Activated naive CD8-positive, alpha-beta T cell treated with anti-CD3 and anti-CD28 coated beads, Interleukin-2, amount 10 ng/mL, durations not matched to agents 7 days and 5 days (primary cell): ENCODE data around the gene SLC1A3. TPM values are rescaled to one million over a fixed set of nuclear protein-coding genes. Genes with fewer than 3 reads are reported as not detected.
"Not testable (repeated sequence)": the region's sequence is repeated elsewhere in the genome, so short reads cannot be mapped to it uniquely, and the experiment has no call there.

Experiments used
- ATAC-seq: fragments of 150-1000 bp; cut with Tn5 transposase; one replicate; pipeline ENCODE4 v1.10.0; 2021; ENCODE audit warnings: low read depth, moderate library complexity
- POLR2A ChIA-PET: fragments of 350-600 bp; sonication (Branson Sonifier 250); formaldehyde crosslinking; loops from one replicate; lab custom pipeline; 2021; ENCODE audit warnings: antibody characterized with exemption; lab: Charles Lee
- DNase-seq: peaks from one replicate; pipeline ENCODE4 v3.0.0; 2021
- H3K27ac Mint-ChIP-seq: one replicate; pipeline ENCODE4 v1.8.0; 2022; ENCODE audit warnings: mild to moderate bottlenecking, mixed read lengths
- H3K27me3 Mint-ChIP-seq: one replicate; pipeline ENCODE4 v1.8.0; 2022; ENCODE audit warnings: mild to moderate bottlenecking, moderate library complexity, mixed read lengths
- H3K36me3 Mint-ChIP-seq: one replicate; pipeline ENCODE4 v1.8.0; 2021; ENCODE audit warnings: mild to moderate bottlenecking, mixed read lengths
- H3K4me1 Mint-ChIP-seq: one replicate; pipeline ENCODE4 v1.8.0; 2021; ENCODE audit warnings: mixed read lengths
- H3K4me3 Mint-ChIP-seq: one replicate; pipeline ENCODE4 v1.8.0; 2022; ENCODE audit warnings: mild to moderate bottlenecking, moderate library complexity, mixed read lengths
- H3K9me3 Mint-ChIP-seq: one replicate; pipeline ENCODE4 v1.8.0; 2021; ENCODE audit warnings: mixed read lengths
- total RNA-seq, 2 experiments: library from RNA; stranded (reverse); gene quantifications; one replicate each; pipeline ENCODE4 v1.2.3, GENCODE V29; 2021

The SLC1A3 gene
- total RNA-seq, result 1 to 10 TPM; 1.5 to 1.9 TPM

GRCh38 chr5:36606428-36607113 is at the start of gene SLC1A3:
SLC1A3 (plus strand) TSS chr5:36606606; CDS start chr5:36608424, 1,818 bp downstream.
- DNase-seq, result peak; percentile 36
- Mint-ChIP-seq H3K36me3 (no peaks in the 10 kb centered on the region), H3K27ac (no peak within 1 kb of the TSS), H3K4me3 (peak within 1 kb of the TSS; percentile 78), H3K27me3 (peaks cover 65% of the 10 kb centered on the region), H3K9me3 (no peaks in the 10 kb centered on the region), H3K4me1 (peaks cover 15% of the 10 kb centered on the region)
- POLR2A ChIA-PET, result no interaction called here
- ATAC-seq, result peak; percentile 84

GRCh38 chr5:36558641-36559040 is 47.8 kb upstream of the SLC1A3 start:
- no peaks in the 10 kb centered on the region for H3K9me3 Mint-ChIP-seq
- DNase-seq (no peak), ATAC-seq (no peak)
- H3K27me3 Mint-ChIP-seq, result no peaks in the 10 kb centered on the region
- H3K4me3 Mint-ChIP-seq, result no peak overlapping the region
- H3K27ac Mint-ChIP-seq, result no peak overlapping the region
- H3K4me1 Mint-ChIP-seq, result no peaks in the 10 kb centered on the region
- POLR2A ChIA-PET, result no interaction called here
- H3K36me3 Mint-ChIP-seq, result no peaks in the 10 kb centered on the region

- no peak overlapping the region for H3K27ac Mint-ChIP-seq
- no peaks in the 10 kb centered on the region for H3K36me3 Mint-ChIP-seq
- H3K9me3 Mint-ChIP-seq, result no peaks in the 10 kb centered on the region
- H3K4me1 Mint-ChIP-seq, result no peaks in the 10 kb centered on the region
- no peak overlapping the region for H3K4me3 Mint-ChIP-seq
- POLR2A ChIA-PET, result no interaction called here
- no peaks in the 10 kb centered on the region for H3K27me3 Mint-ChIP-seq
- DNase-seq, result no peak
- no peak for ATAC-seq
These were observed 44.8 kb upstream of the SLC1A3 start for GRCh38 chr5:36561601-36562000.

- ATAC-seq (no peak), DNase-seq (no peak)
- H3K4me1 Mint-ChIP-seq, result no peaks in the 10 kb centered on the region
- no peaks in the 10 kb centered on the region for H3K36me3 Mint-ChIP-seq
- H3K27me3 Mint-ChIP-seq, result peaks cover 4% of the 10 kb centered on the region
- H3K27ac Mint-ChIP-seq, result no peak overlapping the region
- H3K4me3 Mint-ChIP-seq, result no peak overlapping the region
- no peaks in the 10 kb centered on the region for H3K9me3 Mint-ChIP-seq
- POLR2A ChIA-PET, result no interaction called here
These were observed 36.9 kb upstream of the SLC1A3 start for GRCh38 chr5:36569491-36569890.

DNA sequence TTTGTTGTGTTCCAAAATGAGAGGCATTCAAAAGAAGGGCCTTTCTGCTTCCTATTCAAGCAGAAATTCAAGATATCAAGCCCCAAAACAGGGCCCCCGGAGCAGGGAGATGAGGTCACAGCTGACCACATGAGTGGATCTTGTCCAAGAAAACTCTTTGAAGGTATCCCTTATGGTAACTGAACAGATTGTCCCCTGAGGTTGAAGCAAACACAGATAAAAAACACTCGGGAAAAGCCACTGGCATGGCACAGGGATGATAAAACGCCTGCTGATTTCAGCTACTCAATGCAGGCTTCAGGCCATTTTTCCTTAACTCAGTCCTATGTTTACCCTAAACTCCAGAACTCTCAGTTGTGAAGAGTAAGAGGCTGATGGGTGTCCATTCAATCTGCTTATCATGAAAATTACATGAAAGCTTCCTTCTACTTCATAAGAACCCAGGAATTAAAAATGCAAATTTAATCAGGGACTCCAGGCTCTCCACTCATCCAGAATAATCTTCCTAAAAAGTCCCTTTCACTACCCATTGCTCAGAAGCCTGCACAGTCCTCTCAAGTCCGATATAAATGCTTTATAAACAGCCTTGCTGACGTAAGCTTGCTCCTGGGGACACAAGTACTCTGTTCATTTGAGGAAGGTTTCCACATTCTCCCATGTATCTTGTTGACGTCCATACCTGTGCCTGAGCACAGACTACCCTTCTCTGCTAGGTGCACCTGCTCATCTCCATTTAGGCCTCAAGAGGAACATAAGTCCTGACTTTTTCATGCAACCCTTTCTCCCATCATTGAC is 35.9 kb upstream of the SLC1A3 start:
- no peak overlapping the region for H3K4me3 Mint-ChIP-seq
- no peak for ATAC-seq
- POLR2A ChIA-PET, result no interaction called here
- no peaks in the 10 kb centered on the region for H3K4me1 Mint-ChIP-seq
- H3K9me3 Mint-ChIP-seq, result no peaks in the 10 kb centered on the region
- H3K27me3 Mint-ChIP-seq, result peaks cover 4% of the 10 kb centered on the region
- no peak for DNase-seq
- no peaks in the 10 kb centered on the region for H3K36me3 Mint-ChIP-seq
- no peak overlapping the region for H3K27ac Mint-ChIP-seq

DNA sequence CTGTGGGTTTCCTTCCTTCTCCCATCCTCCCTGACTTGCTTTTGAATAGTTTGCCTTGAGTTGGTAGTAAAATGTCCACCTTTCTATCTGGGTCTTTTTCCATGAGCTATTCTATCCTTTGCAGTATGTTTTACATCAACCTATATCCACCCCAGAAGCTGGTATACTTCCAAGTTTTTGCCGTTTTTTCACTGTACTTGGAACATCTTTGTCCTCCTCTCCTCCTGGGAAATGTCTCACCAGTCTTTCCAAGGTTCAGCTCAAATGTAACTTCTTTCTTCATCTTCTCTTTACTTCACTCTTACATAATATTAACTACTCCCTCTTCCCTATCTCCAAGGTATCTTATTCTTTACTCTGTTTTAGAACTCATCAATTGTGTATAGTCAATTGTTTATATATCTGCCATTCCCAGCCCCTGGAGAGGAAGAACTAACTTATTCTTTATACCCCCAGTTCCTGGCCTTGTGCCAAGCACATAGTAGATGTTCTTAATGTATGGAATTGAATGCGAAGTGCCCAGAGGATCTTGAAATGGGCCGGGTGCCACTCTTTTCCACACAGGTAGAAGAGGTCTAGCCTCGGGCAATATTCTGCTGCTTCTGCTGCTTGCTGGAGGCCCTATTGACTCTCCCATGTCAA is 34.9 kb upstream of the SLC1A3 start:
- no peak overlapping the region for H3K27ac Mint-ChIP-seq
- no peaks in the 10 kb centered on the region for H3K36me3 Mint-ChIP-seq
- ATAC-seq, result no peak
- peaks cover 6% of the 10 kb centered on the region for H3K27me3 Mint-ChIP-seq
- H3K9me3 Mint-ChIP-seq, result no peaks in the 10 kb centered on the region
- DNase-seq, result no peak
- H3K4me1 Mint-ChIP-seq, result no peaks in the 10 kb centered on the region
- POLR2A ChIA-PET, result no interaction called here
- H3K4me3 Mint-ChIP-seq, result no peak overlapping the region

DNA sequence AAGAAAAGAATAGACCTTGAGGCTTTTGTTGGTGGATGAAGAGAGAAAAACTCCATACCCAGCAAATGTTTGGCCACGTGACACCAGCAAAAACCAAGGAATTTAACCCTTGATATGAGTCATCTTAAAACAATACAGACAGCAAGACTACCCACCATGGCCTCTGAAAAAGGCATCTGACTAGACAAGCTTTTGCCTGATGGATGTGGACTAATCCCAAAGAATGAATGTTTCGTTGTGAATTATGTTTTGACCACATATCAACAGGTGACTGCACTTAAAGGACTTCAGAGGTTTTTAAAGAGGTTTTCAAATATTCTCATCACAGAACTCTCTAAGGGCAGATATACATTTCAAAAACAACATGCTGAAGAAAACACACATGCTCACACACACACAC is 33.0 kb upstream of the SLC1A3 start:
- H3K27me3 Mint-ChIP-seq, result peaks cover 12% of the 10 kb centered on the region
- no peaks in the 10 kb centered on the region for H3K9me3 Mint-ChIP-seq
- no peak for ATAC-seq
- H3K4me3 Mint-ChIP-seq, result no peak overlapping the region
- POLR2A ChIA-PET, result no interaction called here
- no peaks in the 10 kb centered on the region for H3K4me1 Mint-ChIP-seq
- DNase-seq, result no peak
- no peaks in the 10 kb centered on the region for H3K36me3 Mint-ChIP-seq
- no peak overlapping the region for H3K27ac Mint-ChIP-seq

GRCh38 chr5:36575361-36575781 is 31.0 kb upstream of the SLC1A3 start:
- peaks cover 2% of the 10 kb centered on the region for H3K9me3 Mint-ChIP-seq
- DNase-seq (no peak), ATAC-seq (no peak)
- no peaks in the 10 kb centered on the region for H3K36me3 Mint-ChIP-seq
- POLR2A ChIA-PET, result no interaction called here
- H3K27me3 Mint-ChIP-seq, result peaks cover 12% of the 10 kb centered on the region
- no peaks in the 10 kb centered on the region for H3K4me1 Mint-ChIP-seq
- H3K27ac Mint-ChIP-seq, result no peak overlapping the region
- H3K4me3 Mint-ChIP-seq, result no peak overlapping the region

- no peak for ATAC-seq
- Mint-ChIP-seq H3K36me3 (no peaks in the 10 kb centered on the region), H3K27me3 (peaks cover 12% of the 10 kb centered on the region), H3K4me1 (no peaks in the 10 kb centered on the region), H3K4me3 (no peak overlapping the region), H3K27ac (no peak overlapping the region), H3K9me3 (peaks cover 2% of the 10 kb centered on the region)
- POLR2A ChIA-PET, result no interaction called here
- DNase-seq, result no peak
These were observed 29.7 kb upstream of the SLC1A3 start for GRCh38 chr5:36576721-36577120.

DNA sequence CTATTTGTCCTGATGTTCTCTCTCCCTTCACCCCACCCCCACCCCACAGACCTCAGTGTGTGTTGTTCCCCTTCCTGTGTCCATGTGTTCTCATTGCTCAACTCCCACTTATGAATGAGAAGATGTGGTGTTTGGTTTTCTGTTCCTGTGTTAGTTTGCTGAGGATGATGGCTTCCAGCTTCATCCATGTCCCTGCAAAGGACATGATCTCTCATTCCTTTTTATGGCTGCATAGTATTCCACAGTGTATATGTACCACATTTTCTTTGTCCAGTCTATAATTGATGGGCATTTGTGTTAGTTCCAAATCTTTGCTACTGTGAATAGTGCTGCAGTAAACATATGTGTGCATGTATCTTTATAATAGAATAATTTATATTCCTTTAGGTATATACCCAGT is 26.5 kb upstream of the SLC1A3 start:
- H3K27ac Mint-ChIP-seq, H3K4me1 Mint-ChIP-seq, H3K4me3 Mint-ChIP-seq, POLR2A ChIA-PET, ATAC-seq, H3K9me3 Mint-ChIP-seq, DNase-seq, H3K36me3 Mint-ChIP-seq: not testable (repeated sequence)
- H3K27me3 Mint-ChIP-seq, result peaks cover 13% of the 10 kb centered on the region

DNA sequence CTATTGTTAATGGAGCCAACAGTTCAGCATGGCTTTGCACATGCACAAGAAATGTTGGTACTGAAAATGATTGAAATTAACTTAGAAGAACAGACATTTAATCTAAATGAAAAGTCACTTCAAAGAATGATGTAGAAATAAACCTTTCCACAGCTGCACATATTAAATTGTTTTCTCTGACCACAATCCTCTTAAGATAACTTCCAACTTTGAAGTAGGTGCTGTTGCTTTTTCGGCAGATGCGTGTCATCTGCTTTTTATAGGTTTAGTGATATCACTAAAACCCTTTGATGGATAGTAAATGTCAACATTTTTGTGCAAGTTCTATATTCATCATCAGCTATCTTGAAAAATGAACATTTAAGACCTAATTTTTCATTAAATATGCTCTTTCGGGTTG is 25.3 kb upstream of the SLC1A3 start:
- POLR2A ChIA-PET, result no interaction called here

GRCh38 chr5:36584009-36584875 is 22.2 kb upstream of the SLC1A3 start:
- no peaks in the 10 kb centered on the region for H3K36me3 Mint-ChIP-seq
- no peak for ATAC-seq
- H3K27ac Mint-ChIP-seq, result no peak overlapping the region
- no peak overlapping the region for H3K4me3 Mint-ChIP-seq
- H3K27me3 Mint-ChIP-seq, result peaks cover 10% of the 10 kb centered on the region
- peaks cover 2% of the 10 kb centered on the region for H3K9me3 Mint-ChIP-seq
- POLR2A ChIA-PET, result no interaction called here
- DNase-seq, result no peak
- no peaks in the 10 kb centered on the region for H3K4me1 Mint-ChIP-seq

More for the DNA sequence above, 25.3 kb upstream of the SLC1A3 start:
- Mint-ChIP-seq H3K9me3 (peaks cover 2% of the 10 kb centered on the region), H3K4me1 (no peaks in the 10 kb centered on the region), H3K27me3 (peaks cover 11% of the 10 kb centered on the region), H3K4me3 (no peak overlapping the region), H3K36me3 (no peaks in the 10 kb centered on the region), H3K27ac (no peak overlapping the region)
- ATAC-seq (no peak), DNase-seq (no peak)

- POLR2A ChIA-PET, result no interaction called here
- Mint-ChIP-seq H3K9me3 (no peaks in the 10 kb centered on the region), H3K4me3 (no peak overlapping the region), H3K27me3 (peaks cover 10% of the 10 kb centered on the region), H3K27ac (no peak overlapping the region), H3K36me3 (no peaks in the 10 kb centered on the region), H3K4me1 (no peaks in the 10 kb centered on the region)
- ATAC-seq (no peak), DNase-seq (no peak)
These were observed 20.7 kb upstream of the SLC1A3 start for GRCh38 chr5:36585701-36586100.
